GM20000 (cell line): Measurements from ENCODE around the gene MAGI1.

Experiments used
- DNase-seq: peaks from one replicate; pipeline ENCODE4 v3.0.0; 2012; ENCODE audit warnings: low spot score
- TF ChIP-seq, protein P1 (sequence below): IDR thresholded peaks from 2 replicates; pipeline ENCODE4 v1.5.1; 2012; ENCODE audit warnings: mild to moderate bottlenecking, control low read depth; ENCODE audit errors: extremely low read depth, missing control alignments

The MAGI1 gene

GRCh38 chr3:65880350-65880749 lies 158.4 kb downstream of the MAGI1 start:
- TF ChIP-seq, protein P1, sequence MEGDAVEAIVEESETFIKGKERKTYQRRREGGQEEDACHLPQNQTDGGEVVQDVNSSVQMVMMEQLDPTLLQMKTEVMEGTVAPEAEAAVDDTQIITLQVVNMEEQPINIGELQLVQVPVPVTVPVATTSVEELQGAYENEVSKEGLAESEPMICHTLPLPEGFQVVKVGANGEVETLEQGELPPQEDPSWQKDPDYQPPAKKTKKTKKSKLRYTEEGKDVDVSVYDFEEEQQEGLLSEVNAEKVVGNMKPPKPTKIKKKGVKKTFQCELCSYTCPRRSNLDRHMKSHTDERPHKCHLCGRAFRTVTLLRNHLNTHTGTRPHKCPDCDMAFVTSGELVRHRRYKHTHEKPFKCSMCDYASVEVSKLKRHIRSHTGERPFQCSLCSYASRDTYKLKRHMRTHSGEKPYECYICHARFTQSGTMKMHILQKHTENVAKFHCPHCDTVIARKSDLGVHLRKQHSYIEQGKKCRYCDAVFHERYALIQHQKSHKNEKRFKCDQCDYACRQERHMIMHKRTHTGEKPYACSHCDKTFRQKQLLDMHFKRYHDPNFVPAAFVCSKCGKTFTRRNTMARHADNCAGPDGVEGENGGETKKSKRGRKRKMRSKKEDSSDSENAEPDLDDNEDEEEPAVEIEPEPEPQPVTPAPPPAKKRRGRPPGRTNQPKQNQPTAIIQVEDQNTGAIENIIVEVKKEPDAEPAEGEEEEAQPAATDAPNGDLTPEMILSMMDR: no peak
- DNase-seq: no peak

DNA sequence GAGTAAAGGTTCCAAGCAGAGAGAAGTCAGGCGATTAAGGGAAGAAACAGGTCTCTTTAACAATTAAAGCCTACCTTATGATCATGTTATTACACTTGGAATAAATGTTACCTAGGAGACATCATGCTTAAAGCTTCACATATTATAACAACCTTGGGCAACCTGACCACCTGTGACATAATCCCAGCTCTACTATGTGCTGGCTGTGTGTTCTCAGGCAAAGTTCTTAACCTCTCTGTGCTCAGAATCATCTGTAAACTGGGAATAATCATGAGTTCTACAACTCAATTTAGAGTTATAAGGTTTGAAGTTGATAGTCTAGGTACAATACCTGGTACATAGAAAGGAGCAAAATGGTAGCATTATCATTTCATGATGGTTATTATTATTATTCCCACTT lies 159.3 kb downstream of the MAGI1 start:
- DNase-seq: no peak
- TF ChIP-seq, protein P1: no peak

DNA sequence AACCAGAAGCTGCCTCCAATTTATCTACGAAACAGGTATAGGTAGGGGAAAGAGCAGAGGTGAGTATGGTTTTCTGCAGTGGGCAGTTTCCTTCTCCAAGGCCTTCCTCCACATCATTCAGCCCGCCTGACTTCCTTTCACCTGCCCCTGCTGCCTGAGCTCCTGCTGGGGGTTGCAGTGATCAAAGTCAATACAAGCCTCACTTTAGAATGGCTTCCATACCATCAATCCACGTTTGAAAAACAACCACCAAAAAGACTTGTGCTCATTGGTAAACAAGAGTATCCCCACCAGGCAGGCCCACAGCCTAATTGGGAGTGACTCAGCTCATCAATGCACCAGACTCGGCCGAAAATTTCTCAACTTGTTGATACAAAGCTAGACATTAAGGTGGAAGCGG lies 159.9 kb downstream of the MAGI1 start:
- DNase-seq: no peak
- TF ChIP-seq, protein P1: no peak

- no peak for DNase-seq
- TF ChIP-seq, protein P1: no peak
Observed at GRCh38 chr3:65877160-65877559, 161.6 kb downstream of the MAGI1 start.

- TF ChIP-seq, protein P1: no peak
- DNase-seq: no peak
Observed at GRCh38 chr3:65876028-65876420, 162.7 kb downstream of the MAGI1 start.

GRCh38 chr3:65875393-65876027 lies 163.2 kb downstream of the MAGI1 start:
- TF ChIP-seq, protein P1: no peak
- DNase-seq: no peak

- TF ChIP-seq, protein P1: no peak
- no peak for DNase-seq
Observed at GRCh38 chr3:65873869-65874268, 164.8 kb downstream of the MAGI1 start.
